BLaER1 (cell line): Measurements from ENCODE around the gene GLT6D1.
"Not testable (repeated sequence)": the region's sequence is repeated elsewhere in the genome, so short reads cannot be mapped to it uniquely, and the experiment has no call there.

ENCODE experiments used
- H3K27ac ChIP-seq: shearing (Covaris generic); formaldehyde crosslinking; 2 replicates; pipeline ENCODE4 v1.8.1; 2022
- H3K27me3 ChIP-seq: shearing (Covaris generic); formaldehyde crosslinking; 2 replicates; pipeline ENCODE4 v1.8.1; 2022
- H3K36me3 ChIP-seq: shearing (Covaris generic); formaldehyde crosslinking; 2 replicates; pipeline ENCODE4 v1.8.1; 2022
- H3K4me1 ChIP-seq: shearing (Covaris generic); formaldehyde crosslinking; 2 replicates; pipeline ENCODE4 v1.8.1; 2022
- H3K4me2 ChIP-seq: shearing (Covaris generic); formaldehyde crosslinking; 2 replicates; pipeline ENCODE4 v1.8.1; 2022
- H3K4me3 ChIP-seq: shearing (Covaris generic); formaldehyde crosslinking; 2 replicates; pipeline ENCODE4 v1.8.1; 2022
- H3K9ac ChIP-seq: shearing (Covaris generic); formaldehyde crosslinking; 2 replicates; pipeline ENCODE4 v1.8.1; 2022
- H3K9me3 ChIP-seq: shearing (Covaris generic); formaldehyde crosslinking; 2 replicates; pipeline ENCODE4 v1.8.1; 2022
- H4K20me1 ChIP-seq: shearing (Covaris generic); formaldehyde crosslinking; 2 replicates; pipeline ENCODE4 v1.8.1; 2022
- Cebpa-rat ChIP-seq: shearing (Covaris generic); IDR thresholded peaks from 2 replicates; pipeline ENCODE4 v1.8.1; 2022

The GLT6D1 gene

DNA sequence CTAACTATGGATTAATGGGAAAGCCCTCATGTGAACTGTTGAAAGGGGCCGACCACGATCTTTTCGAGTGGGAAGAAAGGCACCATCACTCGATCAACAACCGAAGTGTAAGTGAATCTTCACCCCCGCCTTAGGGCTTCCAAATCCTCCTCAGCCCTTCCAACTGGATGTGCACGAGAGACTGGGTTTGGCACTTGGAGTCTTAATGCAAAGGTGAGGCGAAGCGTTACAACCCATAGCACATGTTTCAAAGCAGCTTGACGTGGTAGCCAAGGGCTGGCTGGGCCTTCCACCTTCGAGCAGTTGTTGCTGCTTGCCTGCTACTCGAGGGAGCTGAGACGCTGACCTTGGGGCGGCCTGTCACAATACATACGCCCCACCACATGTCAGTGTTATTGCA is 18.1 kb upstream of the GLT6D1 start:
- Histone ChIP-seq H3K27me3 (no peaks in the 10 kb centered on the region), H3K4me3 (no peak overlapping the region), H3K4me1 (0 out of 2 replicates have a peak, but pooled peaks cover 12% of the 10 kb centered on the region), H3K4me2 (no peak overlapping the region), H3K36me3 (no peaks in the 10 kb centered on the region), H3K27ac (no peak overlapping the region), H3K9ac (no peak overlapping the region), H4K20me1 (no peaks in the 10 kb centered on the region), H3K9me3 (peaks cover 24% of the 10 kb centered on the region)
- TF ChIP-seq Cebpa-rat = no peak

DNA sequence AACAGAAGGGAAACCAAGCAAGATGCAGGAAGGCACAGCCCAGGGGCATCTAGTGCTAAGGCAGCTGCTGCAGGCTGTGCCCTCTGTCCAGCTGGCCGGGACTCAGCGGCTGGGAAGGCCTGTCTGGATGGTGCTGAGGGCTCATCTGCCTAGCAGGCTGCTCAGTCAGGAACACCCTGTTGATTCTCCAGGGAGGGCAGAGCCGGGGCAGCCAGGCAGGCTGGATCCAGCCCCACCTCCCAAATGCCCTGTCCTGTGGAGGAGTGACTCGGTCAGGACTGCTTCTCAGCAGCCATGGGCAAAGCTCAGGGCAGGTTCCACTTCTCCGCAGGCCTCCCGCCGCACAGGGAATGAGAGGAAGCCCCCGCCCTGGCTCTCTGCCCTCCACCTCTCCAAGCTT is 16.0 kb upstream of the GLT6D1 start:
- H3K36me3 ChIP-seq = no peaks in the 10 kb centered on the region

DNA sequence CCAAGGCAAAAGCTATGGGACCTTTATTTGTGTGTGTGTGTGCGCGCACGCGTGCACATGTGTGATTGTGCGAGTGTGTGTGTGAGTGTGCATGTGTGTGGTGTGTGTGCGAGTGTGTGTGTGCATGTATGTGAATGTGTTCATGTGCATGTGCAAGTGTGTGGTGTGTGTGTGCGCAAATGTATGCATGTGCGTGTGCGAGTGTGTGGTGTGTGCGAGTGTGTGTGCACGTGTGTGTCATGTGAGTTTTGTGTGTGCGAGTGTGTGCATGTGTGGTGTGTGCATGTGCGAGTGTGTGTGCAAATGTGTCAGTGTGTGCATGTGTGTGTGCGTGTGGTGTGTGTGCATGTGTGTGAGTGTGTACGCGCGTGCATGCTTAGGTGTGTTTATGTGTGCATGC is 11.1 kb upstream of the GLT6D1 start:
- H3K9me3 ChIP-seq = peaks cover 89% of the 10 kb centered on the region
- no peak overlapping the region for H3K4me3 ChIP-seq
- H3K27ac ChIP-seq = no peak overlapping the region
- no peak overlapping the region for H3K4me2 ChIP-seq
- no peaks in the 10 kb centered on the region for H3K27me3 ChIP-seq
- H3K9ac ChIP-seq = no peak overlapping the region
- H4K20me1 ChIP-seq = no peaks in the 10 kb centered on the region
- H3K4me1 ChIP-seq = 0 out of 2 replicates have a peak, but pooled peaks cover 3% of the 10 kb centered on the region
- TF ChIP-seq Cebpa-rat = no peak
- no peaks in the 10 kb centered on the region for H3K36me3 ChIP-seq

More for the DNA sequence above, 16.0 kb upstream of the GLT6D1 start:
- Histone ChIP-seq H3K9ac (no peak overlapping the region), H3K27ac (no peak overlapping the region), H3K4me1 (0 out of 2 replicates have a peak, but pooled peaks cover 12% of the 10 kb centered on the region), H3K4me2 (no peak overlapping the region), H3K9me3 (peaks cover 40% of the 10 kb centered on the region), H3K4me3 (no peak overlapping the region), H4K20me1 (no peaks in the 10 kb centered on the region), H3K27me3 (no peaks in the 10 kb centered on the region)
- no peak for TF ChIP-seq Cebpa-rat

DNA sequence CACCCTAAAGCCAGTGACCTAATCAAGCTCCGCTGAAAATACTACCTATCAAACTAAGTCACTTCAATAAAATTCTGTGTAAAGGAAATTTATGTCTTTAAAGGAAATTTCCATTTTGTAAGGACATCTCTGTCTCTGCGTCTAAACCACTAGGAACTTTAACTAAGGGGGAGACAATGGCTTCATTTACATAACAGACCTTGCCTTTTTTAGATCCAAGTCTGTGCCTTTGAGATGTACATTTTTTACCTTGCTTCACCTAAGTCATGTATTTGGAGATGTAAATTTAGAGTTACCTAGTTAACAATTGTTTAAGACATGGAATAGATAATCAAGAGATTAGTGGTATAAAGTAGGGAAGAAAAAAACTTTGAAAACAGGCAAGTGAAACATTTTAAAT is 10.2 kb upstream of the GLT6D1 start:
- H3K27ac ChIP-seq = no peak overlapping the region
- no peaks in the 10 kb centered on the region for H3K36me3 ChIP-seq
- H3K9me3 ChIP-seq = peaks cover 96% of the 10 kb centered on the region

DNA sequence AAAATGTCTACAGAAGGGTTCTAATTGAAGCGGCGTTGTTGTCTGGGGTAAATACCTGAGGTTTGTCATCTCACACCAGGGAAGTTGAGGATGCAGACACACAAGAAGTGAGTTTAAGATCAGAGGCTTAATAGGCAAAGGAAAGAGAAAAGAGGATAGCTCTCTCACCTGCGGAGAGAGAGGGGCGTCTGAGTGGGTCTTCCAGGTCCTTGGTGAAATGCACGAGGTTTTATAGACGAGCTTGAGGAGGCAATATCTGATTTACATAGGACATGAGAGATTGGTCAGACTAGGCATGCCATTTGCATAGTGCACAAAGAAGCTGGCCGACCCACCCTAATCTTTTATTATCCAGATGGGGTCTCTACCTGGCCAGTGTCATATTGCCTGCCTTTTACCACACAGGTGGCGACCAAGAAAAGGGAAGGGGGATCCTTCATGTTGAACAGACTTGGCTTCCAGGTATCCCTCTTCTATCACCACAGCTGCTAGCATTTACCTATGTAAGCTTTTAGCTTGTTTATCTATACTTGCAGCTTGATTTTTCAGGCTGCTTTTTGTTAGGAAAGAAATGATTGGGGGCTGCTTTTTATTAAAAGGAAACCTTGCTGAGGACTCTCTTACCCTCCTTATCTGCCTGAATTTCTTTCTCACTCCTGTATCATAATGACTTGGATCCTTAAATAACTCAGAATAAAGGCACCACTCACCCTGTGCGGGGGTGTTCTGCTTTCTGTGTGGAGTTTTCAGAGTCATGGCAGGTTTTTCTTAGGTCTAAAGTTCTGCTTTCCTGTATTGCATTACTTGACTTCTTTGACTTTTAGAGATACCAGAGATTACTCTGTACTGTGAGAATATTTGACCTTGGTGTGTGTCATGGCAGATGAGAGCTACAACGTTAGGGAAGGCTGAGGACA is 9.4 kb upstream of the GLT6D1 start:
- TF ChIP-seq Cebpa-rat = no peak
- H3K36me3 ChIP-seq = no peaks in the 10 kb centered on the region
- no peak overlapping the region for H3K27ac ChIP-seq
- H4K20me1 ChIP-seq = no peaks in the 10 kb centered on the region
- no peak overlapping the region for H3K4me3 ChIP-seq
- H3K9ac ChIP-seq = no peak overlapping the region
- H3K4me2 ChIP-seq = no peak overlapping the region
- no peaks in the 10 kb centered on the region for H3K27me3 ChIP-seq
- H3K9me3 ChIP-seq = peaks cover 96% of the 10 kb centered on the region
- no peaks in the 10 kb centered on the region for H3K4me1 ChIP-seq

More for the DNA sequence above, 10.2 kb upstream of the GLT6D1 start:
- no peak overlapping the region for H3K4me3 ChIP-seq
- no peaks in the 10 kb centered on the region for H3K27me3 ChIP-seq
- H4K20me1 ChIP-seq = no peaks in the 10 kb centered on the region
- no peak overlapping the region for H3K9ac ChIP-seq
- TF ChIP-seq Cebpa-rat = no peak
- H3K4me1 ChIP-seq = no peaks in the 10 kb centered on the region
- H3K4me2 ChIP-seq = no peak overlapping the region

DNA sequence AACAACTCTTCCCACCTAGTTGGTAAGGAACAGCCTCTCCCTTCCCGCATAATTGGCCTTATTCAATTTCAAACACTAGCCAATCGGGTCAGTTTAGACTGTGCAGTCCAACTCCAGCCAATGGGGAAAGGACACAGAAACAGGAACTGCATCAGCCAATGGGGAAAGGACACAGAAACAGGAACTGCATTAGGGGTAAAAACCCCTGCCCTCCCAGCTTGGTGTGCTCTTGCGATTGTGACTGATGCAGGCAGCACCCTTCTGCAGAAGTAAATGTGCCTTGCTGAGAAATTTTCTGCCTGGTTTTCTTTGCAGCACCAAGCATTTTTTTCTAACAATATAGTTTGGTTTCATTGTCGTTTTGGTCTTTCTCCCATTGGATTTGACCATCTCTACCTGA is 8.5 kb upstream of the GLT6D1 start:
- H3K27me3 ChIP-seq = no peaks in the 10 kb centered on the region
- no peak for TF ChIP-seq Cebpa-rat
- H3K9ac ChIP-seq = no peak overlapping the region
- H3K4me2 ChIP-seq = no peak overlapping the region
- 0 out of 2 replicates have a peak overlapping the region, but pooled peaks have one; percentile 8 for H3K4me3 ChIP-seq
- H3K27ac ChIP-seq = no peak overlapping the region
- no peaks in the 10 kb centered on the region for H3K36me3 ChIP-seq
- H4K20me1 ChIP-seq = no peaks in the 10 kb centered on the region
- H3K9me3 ChIP-seq = peaks cover 92% of the 10 kb centered on the region
- 0 out of 2 replicates have a peak, but pooled peaks cover 2% of the 10 kb centered on the region for H3K4me1 ChIP-seq

DNA sequence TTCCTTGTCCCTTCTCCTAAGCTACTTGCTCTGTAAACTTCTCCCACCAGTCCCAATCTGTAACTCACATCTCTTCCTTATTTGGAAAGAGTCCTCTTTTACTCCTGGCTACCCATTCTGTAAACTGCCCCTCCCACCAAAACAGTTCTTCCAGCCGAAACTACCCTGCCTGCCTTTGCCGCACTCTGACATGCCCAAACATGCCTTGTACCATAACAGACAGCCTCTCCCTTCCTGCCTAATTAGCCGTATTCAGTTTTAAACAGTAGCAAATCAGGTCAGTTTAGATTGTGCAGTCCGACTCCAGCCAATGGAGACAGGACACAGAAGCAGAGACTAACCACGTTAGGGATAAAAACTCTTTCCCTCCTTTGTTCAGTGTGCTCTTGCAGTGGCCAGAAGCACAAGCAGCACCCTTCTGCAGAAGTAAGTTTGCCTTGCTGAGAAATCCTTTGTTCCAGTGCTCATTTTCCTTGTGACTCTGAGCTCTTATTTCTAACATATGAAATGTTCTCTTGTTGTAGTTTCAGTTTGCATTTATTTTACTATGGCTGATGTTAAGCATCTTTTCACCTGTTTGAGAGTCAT is 5.4 kb upstream of the GLT6D1 start:
- H3K4me3 ChIP-seq = no peak overlapping the region
- H3K27me3 ChIP-seq = no peaks in the 10 kb centered on the region
- H3K9ac ChIP-seq = no peak overlapping the region
- no peak overlapping the region for H3K4me2 ChIP-seq
- no peaks in the 10 kb centered on the region for H4K20me1 ChIP-seq
- TF ChIP-seq Cebpa-rat = no peak
- no peak overlapping the region for H3K27ac ChIP-seq
- H3K36me3 ChIP-seq = no peaks in the 10 kb centered on the region
- peaks cover 65% of the 10 kb centered on the region for H3K9me3 ChIP-seq
- 0 out of 2 replicates have a peak, but pooled peaks cover 4% of the 10 kb centered on the region for H3K4me1 ChIP-seq

DNA sequence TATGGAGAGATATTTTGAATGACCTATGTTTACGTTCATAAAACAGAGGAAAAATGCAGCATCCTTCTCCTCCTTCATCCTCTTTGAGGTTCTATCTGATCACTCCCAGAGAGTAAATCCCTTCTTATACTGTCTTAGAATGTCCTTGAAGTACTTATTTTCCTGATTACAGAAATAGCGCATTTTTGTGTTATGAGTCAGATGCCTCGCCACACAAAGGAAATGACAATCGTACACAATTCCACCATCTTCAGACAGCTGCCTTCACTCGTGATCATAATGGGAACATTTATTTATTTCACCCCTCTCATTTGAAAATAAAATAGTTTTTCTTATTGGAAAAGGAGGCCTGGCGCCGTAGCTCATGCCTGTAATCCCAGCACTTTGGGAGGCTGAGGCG is 2.4 kb upstream of the GLT6D1 start:
- TF ChIP-seq Cebpa-rat = no peak
- no peak overlapping the region for H3K27ac ChIP-seq
- no peaks in the 10 kb centered on the region for H3K36me3 ChIP-seq
- 0 out of 2 replicates have a peak, but pooled peaks cover 4% of the 10 kb centered on the region for H3K4me1 ChIP-seq
- peaks cover 35% of the 10 kb centered on the region for H3K9me3 ChIP-seq
- no peak overlapping the region for H3K4me3 ChIP-seq
- H3K27me3 ChIP-seq = no peaks in the 10 kb centered on the region
- no peak overlapping the region for H3K4me2 ChIP-seq
- H4K20me1 ChIP-seq = no peaks in the 10 kb centered on the region
- H3K9ac ChIP-seq = no peak overlapping the region

DNA sequence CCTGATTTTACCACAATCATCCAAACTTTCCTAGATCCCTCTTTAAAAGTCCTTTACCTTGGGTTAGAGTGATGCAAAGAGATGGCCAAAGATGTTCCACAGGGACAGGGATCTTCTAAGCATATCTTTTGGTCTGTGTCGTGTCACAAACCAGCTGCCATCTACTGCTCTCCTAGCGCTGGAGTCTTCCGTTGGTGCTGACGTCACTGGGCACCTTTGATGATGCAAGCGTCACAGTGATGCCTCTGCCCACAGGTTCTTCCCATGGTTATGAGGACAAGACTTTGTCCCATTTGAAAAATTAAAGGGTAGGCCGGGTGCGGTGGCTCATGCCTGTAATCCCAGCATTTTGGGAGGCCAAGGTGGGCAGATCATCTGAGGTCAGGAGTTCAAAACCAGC is 1.7 kb upstream of the GLT6D1 start:
- no peak for TF ChIP-seq Cebpa-rat
- H3K4me1 ChIP-seq = 0 out of 2 replicates have a peak, but pooled peaks cover 4% of the 10 kb centered on the region
- no peak overlapping the region for H3K4me2 ChIP-seq
- peaks cover 28% of the 10 kb centered on the region for H3K9me3 ChIP-seq
- H3K27me3 ChIP-seq = no peaks in the 10 kb centered on the region
- no peaks in the 10 kb centered on the region for H3K36me3 ChIP-seq
- no peak overlapping the region for H3K9ac ChIP-seq
- H3K4me3 ChIP-seq = no peak overlapping the region
- no peak overlapping the region for H3K27ac ChIP-seq
- no peaks in the 10 kb centered on the region for H4K20me1 ChIP-seq

DNA sequence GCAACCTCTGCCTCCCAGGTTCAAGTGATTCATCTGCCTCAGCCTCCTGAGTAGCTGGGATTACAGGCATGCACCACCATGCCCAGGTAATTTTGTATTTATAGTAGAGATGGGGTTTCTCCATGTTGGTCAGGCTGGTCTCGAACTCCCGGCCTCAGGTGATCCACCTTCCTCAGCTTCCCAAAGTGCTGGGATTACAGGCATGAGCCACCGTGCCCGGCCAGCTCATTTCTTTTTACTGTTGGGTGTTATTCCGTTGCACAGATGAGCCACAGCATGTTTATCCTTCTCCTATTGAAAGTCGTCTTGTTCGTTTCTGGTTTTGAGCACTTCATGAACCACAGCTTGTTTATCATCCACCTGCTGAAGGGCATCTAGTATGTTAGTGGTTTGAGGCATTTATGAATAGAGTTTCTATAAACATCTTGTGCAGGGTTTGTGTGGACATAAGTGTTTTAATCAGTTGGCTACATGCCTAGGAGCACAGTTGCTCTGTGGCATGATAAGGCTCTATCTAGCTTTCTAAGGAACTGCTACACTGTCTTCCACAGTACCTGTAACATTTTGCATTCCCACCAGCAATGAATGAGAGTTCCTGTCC is 2.3 kb downstream of the GLT6D1 start:
- H3K27me3 ChIP-seq, H3K36me3 ChIP-seq, H3K9me3 ChIP-seq, H3K4me2 ChIP-seq, H3K4me1 ChIP-seq, H3K27ac ChIP-seq, H3K4me3 ChIP-seq, H3K9ac ChIP-seq, H4K20me1 ChIP-seq: not testable (repeated sequence)
